Neutrophil (primary cell): ENCODE data around the gene ADCY7.

Source experiments
- H3K27ac ChIP-seq: fragments of 200-600 bp; sonication (generic); 2 replicates; pipeline ENCODE4 v1.5.1; 2016; ENCODE audit warnings: mild to moderate bottlenecking, moderate library complexity
- H3K27me3 ChIP-seq: fragments of 200-600 bp; sonication (generic); 2 replicates; pipeline ENCODE4 v1.6.0; 2016; ENCODE audit warnings: mild to moderate bottlenecking
- H3K36me3 ChIP-seq: fragments of 200-600 bp; sonication (generic); 2 replicates; pipeline ENCODE4 v1.5.1; 2017
- H3K4me1 ChIP-seq, 2 experiments: fragments of 200-600 bp in 1 of 2; sonication (generic) in 1 of 2; 1 replicate in 1 of 2; 2 replicates in 1 of 2; pipeline versions ENCODE4 v1.5.1 to v1.6.1; 2013 to 2016; ENCODE audit warnings: low read depth in 1 of 2, low read length in 1 of 2, mild to moderate bottlenecking in 1 of 2, moderate library complexity in 1 of 2; ENCODE audit not compliant: control insufficient read depth in 1 of 2, insufficient read depth in 1 of 2
- H3K4me3 ChIP-seq, 2 experiments: fragments of 200-600 bp in 1 of 2; sonication (generic) in 1 of 2; 1 replicate in 1 of 2; 2 replicates in 1 of 2; pipeline ENCODE4 v1.5.1; 2013 to 2016; ENCODE audit warnings: low read depth in 1 of 2, low read length in 1 of 2, mild to moderate bottlenecking in 1 of 2, moderate library complexity in 1 of 2
- H3K9me3 ChIP-seq: fragments of 200-600 bp; sonication (generic); 2 replicates; pipeline ENCODE4 v1.5.1; 2016
- CTCF ChIP-seq: fragments of 200-600 bp; sonication (generic); IDR thresholded peaks from 2 replicates; pipeline ENCODE4 v1.5.1; 2016; ENCODE audit warnings: antibody characterized with exemption

ADCY7 gene

GRCh38 chr16:50313596-50314478 is 47.5 kb downstream of the ADCY7 start:
- Histone ChIP-seq H3K4me1 (peaks cover 0 to 7% of the 10 kb centered on the region in 2 experiments), H3K9me3 (no peaks in the 10 kb centered on the region), H3K36me3 (peaks cover 100% of the 10 kb centered on the region), H3K4me3 (no peak overlapping the region), H3K27me3 (no peaks in the 10 kb centered on the region), H3K27ac (peak overlapping the region; percentile 68)
- TF ChIP-seq CTCF: no peak

- peaks cover 100% of the 10 kb centered on the region for H3K36me3 ChIP-seq
- H3K9me3 ChIP-seq: no peaks in the 10 kb centered on the region
- peaks cover 0 to 7% of the 10 kb centered on the region in 2 experiments for H3K4me1 ChIP-seq
- H3K4me3 ChIP-seq: no peak overlapping the region
- peak overlapping the region; percentile 68 for H3K27ac ChIP-seq
- no peak for TF ChIP-seq CTCF
- no peaks in the 10 kb centered on the region for H3K27me3 ChIP-seq
Observed at GRCh38 chr16:50314665-50315064, 48.3 kb downstream of the ADCY7 start.

GRCh38 chr16:50315346-50315997 is 49.1 kb downstream of the ADCY7 start:
- no peak for TF ChIP-seq CTCF
- peak overlapping the region; percentile 68 for H3K27ac ChIP-seq
- peaks cover 100% of the 10 kb centered on the region for H3K36me3 ChIP-seq

GRCh38 chr16:50316102-50316847 is 49.9 kb downstream of the ADCY7 start:
- H3K27me3 ChIP-seq: no peaks in the 10 kb centered on the region
- peaks cover 0 to 7% of the 10 kb centered on the region in 2 experiments for H3K4me1 ChIP-seq
- TF ChIP-seq CTCF: no peak
- no peak overlapping the region for H3K27ac ChIP-seq
- peaks cover 100% of the 10 kb centered on the region for H3K36me3 ChIP-seq
- H3K4me3 ChIP-seq: no peak overlapping the region
- H3K9me3 ChIP-seq: no peaks in the 10 kb centered on the region

More at GRCh38 chr16:50315346-50315997, 49.1 kb downstream of the ADCY7 start:
- Histone ChIP-seq H3K4me1 (peaks cover 0 to 7% of the 10 kb centered on the region in 2 experiments), H3K27me3 (no peaks in the 10 kb centered on the region), H3K4me3 (no peak overlapping the region), H3K9me3 (no peaks in the 10 kb centered on the region)

GRCh38 chr16:50316848-50317630 is 50.7 kb downstream of the ADCY7 start:
- no peak for TF ChIP-seq CTCF
- Histone ChIP-seq H3K4me1 (peaks cover 0 to 7% of the 10 kb centered on the region in 2 experiments), H3K9me3 (no peaks in the 10 kb centered on the region), H3K36me3 (peaks cover 98% of the 10 kb centered on the region), H3K4me3 (no peak overlapping the region), H3K27ac (no peak overlapping the region), H3K27me3 (no peaks in the 10 kb centered on the region)
